SK-N-SH (cell line): ENCODE measurements around the gene RIC3.

Source experiments
- EP300 ChIP-seq, 2 experiments: IDR thresholded peaks; 2 replicates each; pipeline versions ENCODE4 v1.4.0 to v1.6.1; 2012; ENCODE audit warnings: borderline replicate concordance in 1 of 2, low read depth in 1 of 2, low read length in 1 of 2
- GABPA ChIP-seq: IDR thresholded peaks from 2 replicates; pipeline ENCODE4 v1.4.0; 2012; ENCODE audit warnings: low read depth, mild to moderate bottlenecking
- GATA2 ChIP-seq: sonication (generic); formaldehyde crosslinking; IDR thresholded peaks from 2 replicates; pipeline ENCODE4 v1.5.0; 2020; ENCODE audit warnings: mild to moderate bottlenecking, missing genetic modification reagents
- MXI1 ChIP-seq: IDR thresholded peaks from 2 replicates; pipeline ENCODE4 v1.6.1; 2012; ENCODE audit warnings: mild to moderate bottlenecking, low read depth, low read length, improper control_type of control experiment
- RAD21 ChIP-seq: IDR thresholded peaks from 2 replicates; pipeline ENCODE4 v1.6.1; 2012; ENCODE audit warnings: mild to moderate bottlenecking, low read length
- SMC3 ChIP-seq: IDR thresholded peaks from 2 replicates; pipeline ENCODE4 v1.6.1; 2012; ENCODE audit warnings: low read depth, low read length, improper control_type of control experiment
- YY1 ChIP-seq: IDR thresholded peaks from 2 replicates; pipeline ENCODE4 v1.4.0; 2012; ENCODE audit warnings: low read depth, mild to moderate bottlenecking
- TF ChIP-seq, protein P1 (sequence below): fragments of 200-600 bp; sonication (generic); IDR thresholded peaks from 2 replicates; pipeline ENCODE4 v1.6.1; 2017; ENCODE audit warnings: antibody characterized with exemption, mild to moderate bottlenecking, moderate library complexity
- TF ChIP-seq, protein P2 (sequence below): IDR thresholded peaks from 2 replicates; pipeline ENCODE4; 2012

DNA sequence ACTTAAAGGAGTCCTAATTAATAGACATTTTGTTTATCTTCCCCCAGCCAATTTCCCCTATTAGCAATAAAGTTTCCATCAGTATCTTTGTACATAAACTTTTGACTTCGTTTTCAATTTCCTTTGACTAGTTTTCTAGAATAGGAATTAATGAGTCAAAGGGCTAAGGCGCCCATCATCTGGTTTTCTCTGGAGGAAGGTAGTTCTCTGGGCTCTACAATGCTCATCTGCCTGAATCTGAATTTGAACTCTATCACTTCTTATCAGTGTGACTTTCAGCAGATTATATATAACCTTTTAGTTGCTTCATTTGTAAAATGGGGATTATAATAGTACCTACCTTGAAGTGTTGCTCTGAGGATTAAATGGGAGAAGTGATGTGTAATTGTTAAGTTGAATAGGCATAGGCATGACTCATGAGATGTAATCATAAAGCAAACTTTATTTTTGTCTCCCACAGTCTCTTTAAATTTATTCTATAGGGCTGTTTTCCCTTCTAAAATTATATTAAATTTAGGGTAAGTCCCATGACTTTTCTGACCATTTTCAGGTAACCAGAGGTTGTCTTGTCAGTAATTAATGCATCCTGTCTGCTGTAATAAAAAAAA, 93.6 kb downstream of the RIC3 start:
- TF ChIP-seq GABPA (no peak), GATA2 (CRISPR knock-in tag) (no peak), RAD21 (no peak), SMC3 (no peak), MXI1 (no peak), YY1 (no peak), EP300 (IDR thresholded peaks at IDR 0.05; ENCODE audit: borderline replicate concordance in 1 of 2, low read depth in 1 of 2, low read length in 1 of 2) (no peak)
- TF ChIP-seq, protein P1, sequence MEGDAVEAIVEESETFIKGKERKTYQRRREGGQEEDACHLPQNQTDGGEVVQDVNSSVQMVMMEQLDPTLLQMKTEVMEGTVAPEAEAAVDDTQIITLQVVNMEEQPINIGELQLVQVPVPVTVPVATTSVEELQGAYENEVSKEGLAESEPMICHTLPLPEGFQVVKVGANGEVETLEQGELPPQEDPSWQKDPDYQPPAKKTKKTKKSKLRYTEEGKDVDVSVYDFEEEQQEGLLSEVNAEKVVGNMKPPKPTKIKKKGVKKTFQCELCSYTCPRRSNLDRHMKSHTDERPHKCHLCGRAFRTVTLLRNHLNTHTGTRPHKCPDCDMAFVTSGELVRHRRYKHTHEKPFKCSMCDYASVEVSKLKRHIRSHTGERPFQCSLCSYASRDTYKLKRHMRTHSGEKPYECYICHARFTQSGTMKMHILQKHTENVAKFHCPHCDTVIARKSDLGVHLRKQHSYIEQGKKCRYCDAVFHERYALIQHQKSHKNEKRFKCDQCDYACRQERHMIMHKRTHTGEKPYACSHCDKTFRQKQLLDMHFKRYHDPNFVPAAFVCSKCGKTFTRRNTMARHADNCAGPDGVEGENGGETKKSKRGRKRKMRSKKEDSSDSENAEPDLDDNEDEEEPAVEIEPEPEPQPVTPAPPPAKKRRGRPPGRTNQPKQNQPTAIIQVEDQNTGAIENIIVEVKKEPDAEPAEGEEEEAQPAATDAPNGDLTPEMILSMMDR, result no peak
- TF ChIP-seq, protein P2, sequence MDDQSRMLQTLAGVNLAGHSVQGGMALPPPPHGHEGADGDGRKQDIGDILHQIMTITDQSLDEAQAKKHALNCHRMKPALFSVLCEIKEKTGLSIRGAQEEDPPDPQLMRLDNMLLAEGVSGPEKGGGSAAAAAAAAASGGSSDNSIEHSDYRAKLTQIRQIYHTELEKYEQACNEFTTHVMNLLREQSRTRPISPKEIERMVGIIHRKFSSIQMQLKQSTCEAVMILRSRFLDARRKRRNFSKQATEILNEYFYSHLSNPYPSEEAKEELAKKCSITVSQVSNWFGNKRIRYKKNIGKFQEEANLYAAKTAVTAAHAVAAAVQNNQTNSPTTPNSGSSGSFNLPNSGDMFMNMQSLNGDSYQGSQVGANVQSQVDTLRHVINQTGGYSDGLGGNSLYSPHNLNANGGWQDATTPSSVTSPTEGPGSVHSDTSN, result no peak; the same call in 1 of the 2 replicates
